GM21367 (cell line): ENCODE results near the gene TDG.

Experiments
- ATAC-seq: cut with Tn5 transposase; IDR thresholded peaks from one replicate; pipeline ENCODE4 v1.9.1; 2021; ENCODE audit not compliant: unreplicated experiment

The TDG gene

DNA sequence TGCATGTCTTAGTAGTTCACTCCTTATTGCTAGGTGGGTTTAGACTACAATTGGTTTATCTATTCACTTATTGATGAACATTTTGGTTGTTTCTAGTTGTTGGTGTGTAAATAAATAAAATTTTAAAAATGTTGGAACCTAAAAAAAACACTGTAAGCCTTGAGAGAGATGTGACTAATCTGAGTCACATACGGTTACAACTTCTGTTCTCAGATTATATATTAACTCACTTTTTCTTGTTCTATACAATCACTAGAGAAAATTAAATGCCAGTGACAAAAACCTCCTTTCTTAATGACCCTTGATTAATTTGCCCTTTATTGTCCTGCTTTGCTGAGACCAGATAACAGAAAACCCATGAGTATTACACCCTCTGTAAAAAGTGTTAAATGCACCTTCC is 7.1 kb upstream of the TDG start:
- no peak for ATAC-seq

DNA sequence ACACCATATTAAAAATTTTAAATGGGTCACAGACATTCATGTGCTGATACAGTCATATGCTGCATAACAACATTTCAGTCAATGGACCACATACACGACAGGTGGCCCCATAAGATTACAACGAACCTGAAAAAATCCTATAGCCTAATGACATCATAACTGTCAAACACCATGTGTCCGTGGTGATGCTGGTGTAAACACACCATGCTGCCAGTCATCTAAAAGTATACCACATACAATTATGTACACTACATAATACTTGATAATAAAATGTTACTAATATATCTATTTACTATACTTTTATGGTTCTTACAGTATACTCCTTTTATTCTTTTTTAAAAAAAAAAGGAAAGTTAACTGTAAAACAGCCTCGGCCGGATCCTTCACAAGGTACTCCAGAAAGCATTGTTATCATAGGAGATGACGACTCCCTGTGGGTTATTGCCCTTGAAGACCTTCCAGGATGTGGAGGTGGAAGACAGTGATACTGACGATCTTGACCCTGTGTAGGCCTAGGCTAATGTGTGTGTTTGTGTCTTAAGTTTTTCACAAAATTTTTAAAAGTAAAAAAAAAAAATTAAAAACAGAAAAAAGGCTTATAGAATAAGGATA is 5.0 kb upstream of the TDG start:
- ATAC-seq, result no peak

DNA sequence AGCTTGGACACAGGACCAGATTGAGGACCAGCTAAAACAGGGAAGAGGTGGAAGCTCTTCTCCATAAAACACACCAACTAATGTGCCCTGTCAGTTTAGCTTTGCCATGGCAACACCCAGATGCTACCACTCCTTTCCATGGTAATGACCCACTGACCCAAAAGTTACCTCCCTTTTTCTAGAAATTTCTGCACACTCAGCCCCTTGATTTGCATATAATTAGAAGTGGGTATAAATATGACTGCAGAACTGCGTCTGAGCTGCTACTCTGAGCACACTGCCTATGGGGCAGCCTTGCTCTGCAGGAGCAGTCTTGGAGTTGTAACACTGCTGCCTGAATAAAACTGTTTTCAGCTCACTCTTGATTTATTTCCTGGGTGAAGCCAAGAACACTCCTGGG is 3.2 kb upstream of the TDG start:
- no peak for ATAC-seq

GRCh38 chr12:103964805-103965204 is 867 bp upstream of the TDG start:
- ATAC-seq, result no peak

DNA sequence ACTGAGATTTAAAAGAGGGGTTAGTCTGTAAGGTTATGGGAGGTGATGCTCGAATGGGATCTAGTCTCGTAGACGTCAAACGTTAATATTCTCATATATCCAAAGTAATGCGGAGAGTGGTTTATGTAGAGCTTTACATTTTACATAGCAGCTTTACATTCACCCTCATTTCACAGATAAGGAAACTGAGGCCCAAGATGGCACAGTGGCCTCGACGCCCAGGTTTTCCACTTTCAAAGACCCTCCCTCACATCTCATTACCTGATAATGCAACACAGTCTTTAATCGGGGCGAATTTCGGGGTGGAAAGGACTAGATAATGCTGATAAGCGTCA is 450 bp upstream of the TDG start:
- ATAC-seq, result no peak

DNA sequence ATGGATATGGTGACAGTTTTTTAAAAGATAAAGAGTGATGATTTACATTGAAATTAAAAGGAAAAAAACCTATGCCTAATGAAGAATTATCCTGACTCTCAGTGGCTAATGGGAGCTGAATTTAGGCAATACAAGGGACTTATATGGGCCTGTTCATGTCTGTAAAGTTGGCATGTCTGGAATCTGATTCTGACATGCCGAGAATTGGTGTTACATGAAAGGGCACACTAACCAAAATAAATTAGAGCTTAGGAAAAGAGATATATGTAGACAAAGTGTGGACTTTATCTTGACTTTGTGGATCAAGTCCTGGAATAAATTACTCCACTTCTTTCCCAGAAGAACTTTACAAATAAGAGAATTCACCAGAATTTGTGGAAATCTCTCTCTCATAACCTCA is 1.1 kb downstream of the TDG start:
- ATAC-seq, result no peak

GRCh38 chr12:103969391-103969790 is 3.7 kb downstream of the TDG start:
- no peak for ATAC-seq

DNA sequence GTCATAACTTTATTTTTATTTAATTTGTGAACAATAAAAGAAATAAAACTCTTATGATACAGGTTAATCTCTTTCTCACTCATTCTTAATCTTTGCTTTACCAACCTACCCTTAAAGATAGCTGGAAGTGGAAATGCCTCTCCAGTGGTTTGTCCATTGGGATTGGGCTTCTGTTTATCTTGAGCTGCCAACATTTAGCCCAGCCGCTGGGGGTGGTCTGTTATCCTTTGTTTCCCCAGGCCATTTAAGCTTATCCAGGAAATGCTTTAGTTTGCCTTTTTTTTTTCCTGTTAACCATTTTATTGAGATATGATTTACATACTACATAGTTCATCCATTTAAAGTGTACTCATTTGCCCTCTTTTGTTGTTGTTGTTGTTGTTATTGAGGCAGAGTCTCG is 8.2 kb downstream of the TDG start:
- no peak for ATAC-seq

DNA sequence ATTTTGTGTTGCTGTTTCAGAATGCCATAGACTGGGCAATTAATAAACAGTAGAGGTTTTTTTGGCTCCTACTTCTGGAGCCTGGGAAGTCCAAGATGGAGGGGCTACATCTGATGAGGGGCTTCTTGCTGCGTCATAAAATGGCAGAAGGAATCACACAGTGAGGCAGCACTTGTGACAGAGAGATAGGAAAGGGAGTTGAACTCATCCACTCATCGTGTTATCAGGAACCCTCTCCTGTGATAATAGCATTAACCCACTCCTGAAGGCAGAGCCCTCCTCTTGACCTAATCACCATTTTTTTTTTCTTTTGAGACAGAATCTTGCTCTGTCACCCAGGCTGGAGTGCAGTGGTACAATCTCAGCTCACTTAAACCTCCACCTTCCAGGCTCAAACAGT is 9.7 kb downstream of the TDG start:
- no peak for ATAC-seq

DNA sequence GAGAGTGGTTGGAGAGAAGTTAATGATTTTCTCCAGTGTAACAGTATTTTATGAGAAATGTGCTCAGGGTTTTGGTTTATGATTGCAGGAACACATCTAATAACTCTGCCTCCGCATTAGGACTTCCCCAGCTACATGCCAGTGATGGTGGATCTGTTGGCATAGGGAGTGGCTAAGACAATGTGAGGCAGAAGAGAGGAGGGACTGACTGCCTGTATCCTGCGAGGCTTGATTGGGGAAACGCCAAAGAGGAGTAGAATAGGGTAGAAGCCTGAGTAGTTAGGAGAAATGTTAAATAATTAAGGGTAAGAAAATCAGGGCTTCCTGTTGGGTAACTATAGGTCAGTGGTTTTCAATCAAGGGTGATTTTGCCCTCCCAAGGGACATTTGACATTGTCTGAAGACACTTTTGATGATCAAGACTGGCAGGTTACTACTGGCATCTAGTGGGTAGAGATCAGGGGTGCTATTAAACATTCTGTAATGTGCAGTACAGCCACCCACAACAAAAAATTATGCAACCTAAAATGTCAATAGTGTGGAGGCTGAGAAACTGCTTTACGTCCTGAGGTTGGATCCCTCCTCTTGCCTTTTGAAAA is 12.8 kb downstream of the TDG start:
- ATAC-seq, result no peak

GRCh38 chr12:103986829-103987228 is 21.2 kb downstream of the TDG start:
- ATAC-seq, result no peak

- no peak for ATAC-seq
Measured at GRCh38 chr12:103994235-103994634, 28.6 kb downstream of the TDG start.

DNA sequence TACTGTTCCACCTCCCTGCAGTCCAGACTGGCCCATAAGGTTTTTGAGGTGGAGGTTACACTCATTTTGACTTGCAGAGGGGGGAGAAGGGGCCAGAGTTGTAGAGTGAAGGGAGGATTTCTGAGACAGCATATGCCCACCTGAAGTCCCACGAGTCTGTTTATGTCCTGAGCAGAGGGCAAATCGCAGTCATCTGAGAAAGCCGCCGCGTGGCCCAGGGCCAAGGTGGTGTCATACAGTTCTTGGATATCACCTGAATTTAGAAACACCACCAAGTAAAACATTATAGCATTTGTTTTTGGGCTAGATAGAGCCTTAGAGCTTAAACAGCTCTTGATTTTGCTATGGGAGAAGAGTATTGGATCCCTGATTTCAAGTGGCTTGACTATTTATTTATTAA is 30.9 kb downstream of the TDG start:
- no peak for ATAC-seq

GRCh38 chr12:103997286-103997900 is 31.7 kb downstream of the TDG start:
- ATAC-seq, result no peak

- ATAC-seq, result no peak
Measured at GRCh38 chr12:103998976-103999375, 33.3 kb downstream of the TDG start.

DNA sequence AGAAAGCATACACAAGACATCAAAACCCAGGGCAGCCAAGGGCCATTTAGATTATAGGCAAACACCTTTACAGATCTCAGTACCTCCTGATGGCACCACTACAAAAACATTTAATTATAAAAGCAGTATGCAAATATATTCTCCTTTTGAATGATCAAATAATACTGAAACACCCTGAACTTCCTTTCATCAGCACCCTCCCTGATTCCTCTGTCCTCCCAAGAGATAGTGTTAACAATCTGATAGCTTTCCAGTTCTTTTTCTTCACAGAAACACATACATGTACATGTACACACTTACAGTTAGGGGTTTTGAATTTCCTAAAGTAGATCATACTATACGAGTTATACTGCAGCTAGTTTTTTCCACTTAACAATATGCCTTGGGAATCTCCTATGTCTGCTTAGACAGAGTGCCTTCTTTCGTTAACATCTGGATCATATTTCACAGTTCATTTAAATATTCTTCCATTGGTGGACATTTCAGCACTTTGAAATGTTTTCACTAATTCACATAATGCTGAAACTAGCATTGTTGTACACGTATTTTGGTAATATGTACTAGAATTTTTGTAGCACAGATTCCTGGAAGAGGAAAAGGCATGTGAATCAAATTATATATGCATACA is 35.2 kb downstream of the TDG start:
- ATAC-seq, result no peak

GRCh38 chr12:104002686-104003085 is 37.0 kb downstream of the TDG start:
- no peak for ATAC-seq

DNA sequence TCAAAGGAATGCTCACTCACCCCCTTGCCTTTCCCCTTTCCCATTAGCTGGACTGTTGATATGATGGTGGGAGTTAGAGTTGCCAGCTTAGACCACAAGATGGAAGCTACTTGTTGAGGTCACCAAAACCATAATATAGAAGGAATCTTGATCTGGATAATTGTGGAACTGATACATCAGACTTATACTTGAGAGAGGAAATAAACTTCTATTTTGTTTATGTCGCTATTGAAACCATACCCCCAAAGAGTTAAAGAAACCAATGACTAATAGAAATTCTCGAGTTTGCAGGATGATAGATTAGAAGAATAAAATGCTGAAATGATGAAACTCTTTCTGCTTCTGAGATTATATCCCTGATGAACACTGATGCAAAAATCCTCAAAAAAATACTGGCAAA is 37.9 kb downstream of the TDG start:
- ATAC-seq, result no peak

DNA sequence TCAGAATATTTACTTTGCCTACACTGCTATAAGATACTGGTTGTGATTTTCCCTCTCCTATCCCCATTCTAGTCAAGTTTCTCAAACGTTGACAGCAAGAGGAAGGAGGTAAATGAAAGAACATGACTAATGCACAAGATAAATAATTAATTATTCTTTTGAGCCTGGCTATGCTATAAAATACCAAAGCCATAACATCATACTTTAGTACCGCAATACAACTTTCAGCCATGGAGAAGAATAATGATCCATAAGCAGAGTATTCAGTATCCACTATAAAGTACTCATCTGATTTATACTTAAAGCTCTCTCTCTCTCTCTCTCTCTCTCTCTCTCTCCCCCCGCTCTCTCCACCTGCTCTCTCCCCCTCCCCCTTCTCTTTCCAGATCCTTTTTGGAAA is 41.3 kb downstream of the TDG start:
- no peak for ATAC-seq

GRCh38 chr12:104010121-104010520 is 44.4 kb downstream of the TDG start:
- ATAC-seq, result no peak

DNA sequence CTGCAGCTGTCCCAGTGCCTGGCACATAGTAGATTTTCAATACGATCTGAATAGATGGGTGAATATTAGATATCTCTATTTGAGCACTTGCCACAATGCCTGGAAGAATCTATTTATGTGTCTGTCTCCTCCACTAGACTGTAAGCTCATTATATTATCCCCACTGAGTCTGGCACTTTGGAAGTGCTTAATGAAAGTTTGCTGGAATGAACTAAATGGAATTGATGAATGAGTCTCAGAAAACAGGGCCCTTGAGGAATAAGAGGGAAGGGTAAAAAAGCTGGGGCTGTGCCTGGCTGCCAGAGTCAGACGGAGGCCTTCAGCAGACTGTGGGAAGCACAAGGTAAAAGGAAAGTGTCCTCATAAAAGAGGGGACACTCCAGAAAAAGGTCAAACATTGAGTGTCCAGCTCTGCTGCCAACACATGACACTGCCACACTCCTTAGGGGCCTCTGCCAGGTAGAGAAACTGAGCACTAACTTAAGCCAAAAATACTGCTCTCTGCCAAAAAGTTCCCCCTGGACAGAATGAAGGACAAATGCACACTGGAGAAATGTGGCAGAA is 45.0 kb downstream of the TDG start:
- ATAC-seq, result no peak

DNA sequence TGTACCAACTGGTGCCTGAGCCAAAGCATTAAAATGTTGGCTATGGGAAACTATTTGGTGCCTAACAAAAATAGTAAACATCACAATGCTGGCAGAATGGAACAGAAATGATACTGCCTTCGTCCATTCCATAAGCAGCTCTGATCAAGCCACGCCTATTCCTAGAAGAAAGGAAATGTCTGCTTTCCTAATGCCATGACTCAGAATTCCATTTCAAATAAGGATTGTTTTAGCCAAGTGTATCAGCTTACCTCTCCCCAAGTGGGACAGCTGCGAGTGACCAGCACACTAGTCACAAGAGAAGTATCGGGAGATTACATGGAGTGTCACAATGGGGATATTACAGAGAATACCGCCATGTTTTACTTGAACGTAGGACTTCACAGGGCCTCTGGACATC is 45.6 kb downstream of the TDG start:
- no peak for ATAC-seq
